SK-N-SH (cell line): Measurements from ENCODE around the gene UCN. TPM values are rescaled to one million over a fixed set of nuclear protein-coding genes. Genes with fewer than 3 reads are reported as not detected.

Experiments used
- CTCF ChIA-PET: fragments of 300-600, 350-600 bp; formaldehyde crosslinking; extraction: SDS; loops from one replicate; lab custom pipeline; 2021; lab: Yijun Ruan, JAX
- POLR2A ChIA-PET: fragments of 350-600 bp; sonication (Branson Sonifier 250); formaldehyde crosslinking; extraction: SDS; loops from one replicate; lab custom pipeline; 2020; ENCODE audit warnings: antibody characterized with exemption, inconsistent platforms; lab: Yijun Ruan, JAX
- DNase-seq: peaks from one replicate; pipeline ENCODE4 v3.0.0; 2012
- H2AFZ ChIP-seq: fragments of 200-600 bp; sonication (generic); 2 replicates; pipeline ENCODE4 v1.8.1; 2016; ENCODE audit warnings: antibody characterized with exemption, mild to moderate bottlenecking, low read depth
- H3F3A ChIP-seq: fragments of 200-600 bp; sonication (generic); replicated peaks from 2 replicates; pipeline ENCODE3; 2016; ENCODE audit warnings: antibody characterized with exemption, mild to moderate bottlenecking; ENCODE audit not compliant: insufficient read depth
- H3K27ac ChIP-seq, 2 experiments: fragments of 200-500 bp in 1 of 2; fragments of 200-600 bp in 1 of 2; sonication (Bioruptor generic) in 1 of 2; sonication (generic), shearing (Covaris generic) in 1 of 2; 2 replicates each; pipeline versions ENCODE4 v1.5.1 to v1.6.1; 2014 to 2016; ENCODE audit warnings: low read depth in 2 of 2, inconsistent platforms in 1 of 2, low read length in 1 of 2, mild to moderate bottlenecking in 1 of 2, mixed read lengths in 1 of 2
- H3K27me3 ChIP-seq: fragments of 200-600 bp; sonication (generic), shearing (Covaris generic); 2 replicates; pipeline ENCODE4 v1.6.1; 2016; ENCODE audit warnings: mixed run types; ENCODE audit not compliant: insufficient read depth
- H3K36me3 ChIP-seq, 2 experiments: fragments of 200-500 bp in 1 of 2; fragments of 200-600 bp in 1 of 2; sonication (Bioruptor generic) in 1 of 2; sonication (generic) in 1 of 2; replicated peaks in 1 of 2; 2 replicates each; pipeline versions ENCODE3 to v1.5.1; 2014 to 2016; ENCODE audit warnings: low read length in 1 of 2, mild to moderate bottlenecking in 1 of 2; ENCODE audit not compliant: insufficient read depth in 2 of 2, control insufficient read depth in 1 of 2
- H3K4me1 ChIP-seq, 2 experiments: fragments of 200-500 bp in 1 of 2; fragments of 200-600 bp in 1 of 2; sonication (Bioruptor generic) in 1 of 2; sonication (generic), shearing (Covaris generic) in 1 of 2; 2 replicates each; pipeline versions ENCODE4 v1.5.1 to v1.6.1; 2014 to 2016; ENCODE audit warnings: low read depth in 1 of 2, low read length in 1 of 2, mixed run types in 1 of 2; ENCODE audit not compliant: insufficient read depth in 2 of 2, control insufficient read depth in 1 of 2
- H3K4me2 ChIP-seq: fragments of 200-600 bp; sonication (generic), shearing (Covaris generic); 2 replicates; pipeline ENCODE4 v1.6.1; 2017; ENCODE audit warnings: mixed run types
- H3K4me3 ChIP-seq, 2 experiments: fragments of 200-500 bp in 1 of 2; fragments of 200-600 bp in 1 of 2; sonication (Bioruptor generic) in 1 of 2; sonication (generic), shearing (Covaris generic) in 1 of 2; 2 replicates each; pipeline versions ENCODE4 v1.5.1 to v1.8.1; 2014 to 2016; ENCODE audit warnings: low read depth in 2 of 2, inconsistent platforms in 1 of 2, low read length in 1 of 2, mild to moderate bottlenecking in 1 of 2, mixed read lengths in 1 of 2, moderate library complexity in 1 of 2
- H3K79me2 ChIP-seq: fragments of 200-600 bp; sonication (generic); 2 replicates; pipeline ENCODE4 v1.8.1; 2017; ENCODE audit warnings: mild to moderate bottlenecking; ENCODE audit not compliant: insufficient read depth
- H3K9ac ChIP-seq: fragments of 200-600 bp; sonication (generic); 2 replicates; pipeline ENCODE4 v1.6.1; 2017; ENCODE audit warnings: mixed run types
- H3K9me2 ChIP-seq: fragments of 200-600 bp; sonication (generic); 2 replicates; pipeline ENCODE4 v1.6.1; 2017; ENCODE audit warnings: mixed run types
- H3K9me3 ChIP-seq: fragments of 200-600 bp; sonication (generic); 2 replicates; pipeline ENCODE4 v1.6.1; 2017; ENCODE audit warnings: mixed run types, mild to moderate bottlenecking, moderate library complexity
- H4K20me1 ChIP-seq: fragments of 200-600 bp; sonication (generic); 2 replicates; pipeline ENCODE4 v1.6.1; 2017; ENCODE audit warnings: mild to moderate bottlenecking, mixed run types; ENCODE audit not compliant: insufficient read depth
- CHD2 ChIP-seq: fragments of 150-350 bp; IDR thresholded peaks from 2 replicates; pipeline ENCODE4 v1.6.1; 2018; ENCODE audit warnings: low read length; ENCODE audit not compliant: partially characterized antibody
- EP300 ChIP-seq, 2 experiments: IDR thresholded peaks; 2 replicates each; pipeline versions ENCODE4 v1.4.0 to v1.6.1; 2012; ENCODE audit warnings: borderline replicate concordance in 1 of 2, low read depth in 1 of 2, low read length in 1 of 2
- FOSL2 ChIP-seq: IDR thresholded peaks from 2 replicates; pipeline ENCODE4 v1.4.0; 2012; ENCODE audit warnings: low read depth, mild to moderate bottlenecking, moderate library complexity, borderline replicate concordance
- FOXJ3 ChIP-seq: sonication (generic); formaldehyde crosslinking; IDR thresholded peaks from 2 replicates; pipeline ENCODE4 v1.5.1; 2020; ENCODE audit warnings: mild to moderate bottlenecking, missing genetic modification reagents
- GABPA ChIP-seq: IDR thresholded peaks from 2 replicates; pipeline ENCODE4 v1.4.0; 2012; ENCODE audit warnings: low read depth, mild to moderate bottlenecking
- GATA2 ChIP-seq: sonication (generic); formaldehyde crosslinking; IDR thresholded peaks from 2 replicates; pipeline ENCODE4 v1.5.0; 2020; ENCODE audit warnings: mild to moderate bottlenecking, missing genetic modification reagents
- MAX ChIP-seq: IDR thresholded peaks from 2 replicates; pipeline ENCODE4 v1.4.0; 2012; ENCODE audit warnings: low read depth
- MEF2A ChIP-seq: IDR thresholded peaks from 2 replicates; pipeline ENCODE4 v1.4.0; 2012; ENCODE audit warnings: low read depth, borderline replicate concordance
- NRF1 ChIP-seq: IDR thresholded peaks from 2 replicates; pipeline ENCODE4 v1.6.1; 2012; ENCODE audit warnings: low read depth, mild to moderate bottlenecking, low read length
- PBX3 ChIP-seq: IDR thresholded peaks from 2 replicates; pipeline ENCODE4; 2012
- RCOR1 ChIP-seq: fragments of 150-350 bp; IDR thresholded peaks from 2 replicates; pipeline ENCODE4 v1.6.1; 2017; ENCODE audit warnings: antibody characterized with exemption, low read length
- REST ChIP-seq: IDR thresholded peaks from 2 replicates; pipeline ENCODE4 v1.6.1; 2012; ENCODE audit warnings: mild to moderate bottlenecking, low read depth, low read length, moderate library complexity
- RFX5 ChIP-seq: IDR thresholded peaks from 2 replicates; pipeline ENCODE4 v1.6.1; 2012; ENCODE audit warnings: mild to moderate bottlenecking, improper control_type of control experiment, low read length
- RXRA ChIP-seq: IDR thresholded peaks from 2 replicates; pipeline ENCODE4 v1.4.0; 2012; ENCODE audit warnings: low read depth, mild to moderate bottlenecking, borderline replicate concordance
- TCF12 ChIP-seq: IDR thresholded peaks from 2 replicates; pipeline ENCODE4 v1.4.0; 2012
- TEAD4 ChIP-seq: IDR thresholded peaks from 2 replicates; pipeline ENCODE4 v1.4.0; 2012; ENCODE audit warnings: mild to moderate bottlenecking, borderline replicate concordance; ENCODE audit not compliant: insufficient read depth
- USF1 ChIP-seq: IDR thresholded peaks from 2 replicates; pipeline ENCODE4 v1.4.0; 2012; ENCODE audit warnings: low read depth, borderline replicate concordance
- YY1 ChIP-seq: IDR thresholded peaks from 2 replicates; pipeline ENCODE4 v1.4.0; 2012; ENCODE audit warnings: low read depth, mild to moderate bottlenecking
- ZBTB33 ChIP-seq: IDR thresholded peaks from 2 replicates; pipeline ENCODE4 v1.4.0; 2012; ENCODE audit warnings: low read depth, borderline replicate concordance
- WGBS: methylation state at CpG from one replicate; pipeline ENCODE4 v1.1.6; 2017; ENCODE audit warnings: low lambda C conversion rate; 5-methylcytosine and 5-hydroxymethylcytosine counted together
- polyA plus RNA-seq, 3 experiments: library from polyadenylated mRNA; depleted of rRNA; stranded (reverse); fragments of >200 nt; gene quantifications; 2 replicates each; pipeline ENCODE4 v1.2.3, GENCODE V29; 2012

Gene UCN
- polyA plus RNA-seq, 1 of the 3 experiments (the other 2 are of a cell fraction): 2.8 TPM

- 100% methylated on average over 2 of the region's 2 CpGs for WGBS
- ChIA-PET CTCF (no interaction called here), POLR2A (interaction anchor here (1.5 kb wide), 1 partner anchor 9 kb away, joined by 3 read pairs; the partner anchor contains the start of gene GTF3C2)
- Histone ChIP-seq H3K79me2 (peaks cover 89% of the 10 kb centered on the region), H2AFZ (no peak overlapping the region), H3K4me1 (no peaks in the 10 kb centered on the region), H3K9me3 (no peaks in the 10 kb centered on the region), H3K27me3 (no peaks in the 10 kb centered on the region), H3F3A (no peaks in the 10 kb centered on the region), H4K20me1 (peaks cover 13% of the 10 kb centered on the region; the same call in 1 of the 2 replicates), H3K4me3 (no peak overlapping the region), H3K9me2 (no peaks in the 10 kb centered on the region), H3K9ac (no peak overlapping the region), H3K27ac (no peak overlapping the region), H3K36me3 (peaks cover 5 to 12% of the 10 kb centered on the region in 2 experiments), H3K4me2 (no peak overlapping the region)
- DNase-seq: no peak
- TF ChIP-seq RCOR1: no peak
- no peak for TF ChIP-seq USF1
- no peak for TF ChIP-seq FOSL2
Measured at GRCh38 chr2:27347641-27348040, 39.4 kb upstream of the UCN start.

- H3K4me3 ChIP-seq: no peak overlapping the region
- CTCF ChIA-PET: interaction anchor here (1.0 to 1.6 kb wide), 2 partner anchors 33 to 57 kb away, joined by 3 to 7 read pairs; no protein-coding TSS in a partner anchor
- peaks cover 43 to 78% of the 10 kb centered on the region in 2 experiments for H3K36me3 ChIP-seq
- TF ChIP-seq MEF2A (no peak), GATA2 (CRISPR knock-in tag) (no peak), NRF1 (no peak), TEAD4 (no peak), GABPA (no peak), RCOR1 (no peak), TCF12 (no peak), EP300 (IDR thresholded peaks at IDR 0.05; ENCODE audit: borderline replicate concordance in 1 of 2, low read depth in 1 of 2, low read length in 1 of 2) (no peak), MAX (no peak), FOXJ3 (CRISPR knock-in tag) (no peak), RXRA (no peak), CHD2 (no peak), ZBTB33 (no peak), YY1 (no peak), RFX5 (no peak), REST (no peak), PBX3 (no peak)
- TF ChIP-seq, all 33 proteins: peak for 0
- POLR2A ChIA-PET: interaction anchor here (0.8 to 2.3 kb wide), 3 partner anchors 12 to 21 kb away, joined by 3 to 6 read pairs (median 4); partner anchors contain the start of gene MPV17
- H3K27me3 ChIP-seq: no peaks in the 10 kb centered on the region
- 94% methylated on average over 7 of the region's 7 CpGs for WGBS
- H3K79me2 ChIP-seq: no peaks in the 10 kb centered on the region
- no peak for DNase-seq
- no peaks in the 10 kb centered on the region for H3K9me3 ChIP-seq
- no peak overlapping the region for H2AFZ ChIP-seq
- no peak overlapping the region for H3K9ac ChIP-seq
- H3K9me2 ChIP-seq: no peaks in the 10 kb centered on the region
- no peaks in the 10 kb centered on the region for H4K20me1 ChIP-seq
- no peak overlapping the region for H3K27ac ChIP-seq
- no peaks in the 10 kb centered on the region for H3F3A ChIP-seq
- H3K4me2 ChIP-seq: no peak overlapping the region
- H3K4me1 ChIP-seq: no peaks in the 10 kb centered on the region
Measured at GRCh38 chr2:27336173-27336572, 27.9 kb upstream of the UCN start.
